ENCODE measurements around the gene APP.

DNA sequence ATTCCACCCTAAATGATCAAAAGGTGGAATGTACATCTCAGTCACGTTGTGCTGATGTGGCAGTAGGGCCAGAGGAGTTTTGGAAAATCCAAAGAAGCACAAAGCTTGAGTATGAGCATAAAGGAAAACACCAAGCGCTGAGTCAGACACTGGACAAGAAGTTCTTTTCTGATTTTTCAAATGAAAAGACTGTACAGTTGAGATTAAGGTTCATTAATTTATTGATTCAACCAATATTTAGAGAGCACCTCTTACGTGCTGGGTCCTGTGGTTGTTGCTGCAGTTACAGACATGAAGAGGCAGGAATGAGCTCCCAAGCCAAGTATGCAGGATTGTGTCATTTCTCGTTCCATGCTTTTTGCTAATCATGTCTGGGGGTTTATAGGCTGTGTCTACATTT, 28.9 kb upstream of the APP start:
- TF ChIP-seq ZNF341 (tag by site-specific recombination; IDR thresholded peaks at IDR 0.05; ENCODE audit: low read depth) (no peak), REST (tag by site-specific recombination; IDR thresholded peaks at IDR 0.05) (no peak), PRDM10 (tag by site-specific recombination; IDR thresholded peaks at IDR 0.05) (no peak), ZNF174 (tag by site-specific recombination; IDR thresholded peaks at IDR 0.05) (no peak), ZNF670 (tag by site-specific recombination; IDR thresholded peaks at IDR 0.05; ENCODE audit: low read depth) (no peak)
- TF ChIP-seq, protein P1, sequence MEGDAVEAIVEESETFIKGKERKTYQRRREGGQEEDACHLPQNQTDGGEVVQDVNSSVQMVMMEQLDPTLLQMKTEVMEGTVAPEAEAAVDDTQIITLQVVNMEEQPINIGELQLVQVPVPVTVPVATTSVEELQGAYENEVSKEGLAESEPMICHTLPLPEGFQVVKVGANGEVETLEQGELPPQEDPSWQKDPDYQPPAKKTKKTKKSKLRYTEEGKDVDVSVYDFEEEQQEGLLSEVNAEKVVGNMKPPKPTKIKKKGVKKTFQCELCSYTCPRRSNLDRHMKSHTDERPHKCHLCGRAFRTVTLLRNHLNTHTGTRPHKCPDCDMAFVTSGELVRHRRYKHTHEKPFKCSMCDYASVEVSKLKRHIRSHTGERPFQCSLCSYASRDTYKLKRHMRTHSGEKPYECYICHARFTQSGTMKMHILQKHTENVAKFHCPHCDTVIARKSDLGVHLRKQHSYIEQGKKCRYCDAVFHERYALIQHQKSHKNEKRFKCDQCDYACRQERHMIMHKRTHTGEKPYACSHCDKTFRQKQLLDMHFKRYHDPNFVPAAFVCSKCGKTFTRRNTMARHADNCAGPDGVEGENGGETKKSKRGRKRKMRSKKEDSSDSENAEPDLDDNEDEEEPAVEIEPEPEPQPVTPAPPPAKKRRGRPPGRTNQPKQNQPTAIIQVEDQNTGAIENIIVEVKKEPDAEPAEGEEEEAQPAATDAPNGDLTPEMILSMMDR (tag by site-specific recombination; IDR thresholded peaks at IDR 0.05) = no peak

All from HEK293 (cell line).